ENCODE data around the gene G3BP2. TPM values are rescaled to one million over a fixed set of nuclear protein-coding genes. Genes with fewer than 3 reads are reported as not detected.
A peak's percentile ranks its signal among the peaks of the same experiment; 100 is the strongest.

Gene G3BP2
- total RNA-seq, 1 donor from 2014 or later = 281 TPM

GRCh38 chr4:75644095-75644494 is 29.1 kb downstream of the G3BP2 start:
- H3K79me2 ChIP-seq (ENCODE audit: insufficient read depth, low read length) = peaks cover 3% of the 10 kb centered on the region
- no peaks in the 10 kb centered on the region for H3K9me3 ChIP-seq (ENCODE audit: insufficient read depth, low read depth, low read length)
- FAIRE-seq (peak; percentile 56), DNase-seq (ENCODE audit: low read depth) (no peak)
- no peak overlapping the region for H3K4me2 ChIP-seq (ENCODE audit: low read length)
- H3K4me3 ChIP-seq (ENCODE audit: insufficient read depth, low read depth, low read length) = no peak overlapping the region
- H3K27ac ChIP-seq (ENCODE audit: low read depth, low read length) = no peak overlapping the region
- H2AFZ ChIP-seq (ENCODE audit: low read depth, low read length) = no peak overlapping the region
- no peak overlapping the region for H3K27ac Mint-ChIP-seq (ENCODE audit: unreplicated experiment)
- peaks cover 25% of the 10 kb centered on the region for H4K20me1 ChIP-seq (ENCODE audit: insufficient read depth, low read length)
- H3K4me1 Mint-ChIP-seq (ENCODE audit: low read depth, unreplicated experiment) = peaks cover 9% of the 10 kb centered on the region
- peaks cover 46% of the 10 kb centered on the region for H3K36me3 ChIP-seq (ENCODE audit: insufficient read depth, low read length)
- H3K27me3 ChIP-seq (ENCODE audit: insufficient read depth, low read length) = no peaks in the 10 kb centered on the region
- H3K4me1 ChIP-seq (ENCODE audit: insufficient read depth, low read length) = no peaks in the 10 kb centered on the region
- H3K9me3 Mint-ChIP-seq (ENCODE audit: unreplicated experiment) = peaks cover 1% of the 10 kb centered on the region
- TF ChIP-seq EZH2 (IDR thresholded peaks at IDR 0.05; ENCODE audit: insufficient read depth, low read length) = no peak
- TF ChIP-seq CTCF (IDR thresholded peaks at IDR 0.05; ENCODE audit: insufficient read depth, low read depth, low read length) = no peak
- peaks cover 25% of the 10 kb centered on the region for H3K36me3 Mint-ChIP-seq (ENCODE audit: low read depth, unreplicated experiment)
- H3K9ac ChIP-seq (ENCODE audit: low read length) = no peak overlapping the region
- H3K27me3 Mint-ChIP-seq (ENCODE audit: low read depth, unreplicated experiment) = no peaks in the 10 kb centered on the region
- no peak overlapping the region for H3K4me3 Mint-ChIP-seq (ENCODE audit: unreplicated experiment)

- Histone ChIP-seq H3K27me3 (ENCODE audit: insufficient read depth, low read length) (no peaks in the 10 kb centered on the region), H3K27ac (ENCODE audit: low read depth, low read length) (no peak overlapping the region), H3K4me3 (ENCODE audit: insufficient read depth, low read depth, low read length) (no peak overlapping the region), H3K9ac (ENCODE audit: low read length) (no peak overlapping the region), H4K20me1 (ENCODE audit: insufficient read depth, low read length) (peaks cover 23% of the 10 kb centered on the region), H3K36me3 (ENCODE audit: insufficient read depth, low read length) (peaks cover 44% of the 10 kb centered on the region), H2AFZ (ENCODE audit: low read depth, low read length) (no peak overlapping the region), H3K79me2 (ENCODE audit: insufficient read depth, low read length) (no peaks in the 10 kb centered on the region), H3K4me2 (ENCODE audit: low read length) (no peak overlapping the region), H3K4me1 (ENCODE audit: insufficient read depth, low read length) (no peaks in the 10 kb centered on the region), H3K9me3 (ENCODE audit: insufficient read depth, low read depth, low read length) (no peaks in the 10 kb centered on the region)
- peaks cover 9% of the 10 kb centered on the region for H3K4me1 Mint-ChIP-seq (ENCODE audit: low read depth, unreplicated experiment)
- DNase-seq (ENCODE audit: low read depth) = peak; percentile 27
- H3K27me3 Mint-ChIP-seq (ENCODE audit: low read depth, unreplicated experiment) = no peaks in the 10 kb centered on the region
- peaks cover 27% of the 10 kb centered on the region for H3K36me3 Mint-ChIP-seq (ENCODE audit: low read depth, unreplicated experiment)
- H3K9me3 Mint-ChIP-seq (ENCODE audit: unreplicated experiment) = peaks cover 1% of the 10 kb centered on the region
- TF ChIP-seq CTCF (IDR thresholded peaks at IDR 0.05; ENCODE audit: insufficient read depth, low read depth, low read length) (no peak), EZH2 (IDR thresholded peaks at IDR 0.05; ENCODE audit: insufficient read depth, low read length) (no peak)
- no peak overlapping the region for H3K27ac Mint-ChIP-seq (ENCODE audit: unreplicated experiment)
- no peak overlapping the region for H3K4me3 Mint-ChIP-seq (ENCODE audit: unreplicated experiment)
- peak; percentile 5 for FAIRE-seq
These were observed 29.6 kb downstream of the G3BP2 start for GRCh38 chr4:75643651-75644050.

GRCh38 chr4:75639124-75639695 is 34.0 kb downstream of the G3BP2 start:
- H4K20me1 ChIP-seq (ENCODE audit: insufficient read depth, low read length) = peaks cover 10% of the 10 kb centered on the region
- H3K4me2 ChIP-seq (ENCODE audit: low read length) = no peak overlapping the region
- H3K79me2 ChIP-seq (ENCODE audit: insufficient read depth, low read length) = no peaks in the 10 kb centered on the region
- Mint-ChIP-seq H3K9me3 (ENCODE audit: unreplicated experiment) (peaks cover 1% of the 10 kb centered on the region), H3K36me3 (ENCODE audit: low read depth, unreplicated experiment) (peaks cover 15% of the 10 kb centered on the region), H3K27ac (ENCODE audit: unreplicated experiment) (no peak overlapping the region), H3K4me1 (ENCODE audit: low read depth, unreplicated experiment) (peaks cover 34% of the 10 kb centered on the region), H3K27me3 (ENCODE audit: low read depth, unreplicated experiment) (no peaks in the 10 kb centered on the region), H3K4me3 (ENCODE audit: unreplicated experiment) (no peak overlapping the region)
- DNase-seq (ENCODE audit: low read depth) (no peak), FAIRE-seq (no peak)
- H3K4me1 ChIP-seq (ENCODE audit: insufficient read depth, low read length) = no peaks in the 10 kb centered on the region
- H3K36me3 ChIP-seq (ENCODE audit: insufficient read depth, low read length) = peaks cover 7% of the 10 kb centered on the region
- no peak overlapping the region for H3K9ac ChIP-seq (ENCODE audit: low read length)
- no peak overlapping the region for H3K27ac ChIP-seq (ENCODE audit: low read depth, low read length)
- no peak overlapping the region for H2AFZ ChIP-seq (ENCODE audit: low read depth, low read length)
- H3K4me3 ChIP-seq (ENCODE audit: insufficient read depth, low read depth, low read length) = no peak overlapping the region
- no peaks in the 10 kb centered on the region for H3K9me3 ChIP-seq (ENCODE audit: insufficient read depth, low read depth, low read length)
- no peaks in the 10 kb centered on the region for H3K27me3 ChIP-seq (ENCODE audit: insufficient read depth, low read length)
- no peak for TF ChIP-seq CTCF (IDR thresholded peaks at IDR 0.05; ENCODE audit: insufficient read depth, low read depth, low read length)
- no peak for TF ChIP-seq EZH2 (IDR thresholded peaks at IDR 0.05; ENCODE audit: insufficient read depth, low read length)
